Inflammatory macrophage treated with lipopolysaccharide for 4 hours (primary cell): ENCODE data around the gene INPP5D.
"Not testable (repeated sequence)": the region's sequence is repeated elsewhere in the genome, so short reads cannot be mapped to it uniquely, and the experiment has no call there.

ENCODE experiments used
- DNase-seq: peaks from one replicate; pipeline ENCODE4 v3.0.0-alpha.2; 2020

Gene INPP5D

GRCh38 chr2:233056961-233057605 lies 3.1 kb upstream of the INPP5D start:
- DNase-seq, result no peak

DNA sequence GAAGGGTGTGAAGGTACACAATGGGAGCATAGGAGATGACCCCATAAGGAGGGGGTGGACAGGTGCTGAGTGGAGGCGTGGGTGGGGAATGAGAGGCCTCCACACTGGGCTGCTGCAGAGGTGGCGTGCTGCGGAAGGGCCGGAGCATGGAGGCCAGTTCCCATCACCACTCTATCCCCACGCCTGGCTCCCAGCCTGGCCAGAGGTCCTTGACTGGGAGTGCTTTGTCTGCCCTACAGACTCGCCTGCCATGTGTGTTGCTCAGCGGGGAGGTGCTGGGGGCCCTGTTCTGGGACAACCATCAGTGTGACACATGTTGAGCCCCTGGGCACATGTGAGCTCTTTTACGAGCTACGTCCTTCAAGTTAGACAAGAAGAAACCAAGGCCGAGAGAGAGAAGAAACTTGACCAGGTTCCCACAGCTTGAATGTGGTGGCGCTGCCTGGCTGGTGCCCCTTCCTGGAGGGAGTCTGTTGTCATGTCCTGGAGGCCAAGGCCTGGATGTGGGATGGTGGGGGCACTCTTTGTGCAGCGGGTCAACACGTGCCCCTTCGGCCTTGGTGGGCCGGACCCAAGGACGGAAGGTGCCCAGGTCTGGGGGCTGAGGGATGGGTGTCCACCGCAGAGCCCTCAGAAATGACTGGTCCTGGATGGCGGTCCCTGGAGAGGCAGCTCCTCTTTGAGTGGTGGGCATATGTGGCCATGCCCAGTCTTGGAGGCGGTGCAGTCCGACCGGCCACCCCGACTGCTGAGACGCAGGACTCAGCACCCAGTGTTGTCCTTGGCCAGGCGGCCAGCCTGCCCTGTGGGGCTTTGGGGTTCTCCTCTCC lies 1.2 kb upstream of the INPP5D start:
- no peak for DNase-seq

DNA sequence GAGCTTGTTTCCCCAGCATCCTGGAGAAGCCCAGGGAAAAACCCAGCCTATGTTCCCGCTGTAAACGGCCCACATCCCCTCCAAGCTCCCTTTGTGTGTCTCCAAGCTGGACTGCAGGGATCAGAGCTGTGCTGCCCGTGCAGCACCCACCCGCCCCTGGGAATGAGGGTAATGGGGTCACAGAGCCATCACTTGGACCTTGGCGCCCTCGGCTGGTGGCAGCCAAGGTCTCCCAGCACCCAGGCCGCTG lies 670 bp upstream of the INPP5D start:
- no peak for DNase-seq

DNA sequence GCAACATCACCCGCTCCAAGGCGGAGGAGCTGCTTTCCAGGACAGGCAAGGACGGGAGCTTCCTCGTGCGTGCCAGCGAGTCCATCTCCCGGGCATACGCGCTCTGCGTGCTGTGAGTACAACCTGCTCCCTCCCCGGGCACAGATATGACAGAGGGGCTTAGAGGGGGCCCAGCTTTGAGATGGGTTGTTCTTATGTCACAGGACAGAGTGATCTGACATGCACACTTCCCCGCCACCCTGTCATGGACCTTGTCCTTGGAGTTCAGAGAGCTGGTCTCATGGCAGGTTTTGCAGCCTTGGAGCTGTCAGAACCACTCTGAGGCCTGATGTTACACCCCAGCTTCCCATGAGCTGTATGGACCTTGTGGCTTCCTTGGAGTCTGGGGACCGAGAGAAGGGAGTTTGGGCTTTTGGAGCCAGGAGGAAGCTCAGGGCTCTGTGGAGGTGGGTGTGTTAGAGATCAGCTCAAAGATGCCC lies 398 bp downstream of the INPP5D start:
- no peak for DNase-seq

DNA sequence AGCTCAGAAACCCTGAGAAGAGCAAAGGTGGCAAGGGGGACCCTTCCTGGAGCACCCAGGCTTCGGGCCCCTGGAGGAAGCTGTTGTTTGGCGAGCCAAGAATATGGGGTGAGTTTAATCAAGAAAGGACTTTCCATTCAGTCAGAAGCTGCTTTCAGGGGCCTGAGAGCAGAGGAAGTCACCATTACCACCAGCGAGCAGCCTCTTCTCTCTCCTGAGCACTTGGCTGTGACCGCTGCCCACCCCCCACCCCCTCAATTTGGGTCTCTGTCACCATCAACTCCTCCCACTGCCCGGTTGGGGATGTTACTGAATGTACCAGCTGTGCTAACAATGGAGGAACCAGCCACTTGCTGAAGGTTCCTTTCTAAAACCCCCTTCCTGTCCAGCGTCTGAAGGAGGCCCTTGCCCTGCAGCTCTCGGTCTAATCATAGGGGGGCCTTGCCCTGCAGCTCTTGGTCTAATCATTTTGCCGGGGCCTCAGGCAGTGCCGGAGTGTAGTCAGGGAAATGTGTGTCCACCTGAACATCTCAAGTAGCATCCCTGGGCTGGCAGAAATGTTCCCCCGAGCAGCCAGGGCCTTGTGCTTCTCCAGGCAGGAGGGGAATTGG lies 943 bp downstream of the INPP5D start:
- peak; percentile 63 for DNase-seq

- peak; percentile 46 for DNase-seq
These were observed 1.7 kb downstream of the INPP5D start for GRCh38 chr2:233061591-233062450.

- no peak for DNase-seq
These were observed 2.3 kb downstream of the INPP5D start for GRCh38 chr2:233062451-233062850.

GRCh38 chr2:233062946-233063268 lies 2.8 kb downstream of the INPP5D start:
- no peak for DNase-seq

DNA sequence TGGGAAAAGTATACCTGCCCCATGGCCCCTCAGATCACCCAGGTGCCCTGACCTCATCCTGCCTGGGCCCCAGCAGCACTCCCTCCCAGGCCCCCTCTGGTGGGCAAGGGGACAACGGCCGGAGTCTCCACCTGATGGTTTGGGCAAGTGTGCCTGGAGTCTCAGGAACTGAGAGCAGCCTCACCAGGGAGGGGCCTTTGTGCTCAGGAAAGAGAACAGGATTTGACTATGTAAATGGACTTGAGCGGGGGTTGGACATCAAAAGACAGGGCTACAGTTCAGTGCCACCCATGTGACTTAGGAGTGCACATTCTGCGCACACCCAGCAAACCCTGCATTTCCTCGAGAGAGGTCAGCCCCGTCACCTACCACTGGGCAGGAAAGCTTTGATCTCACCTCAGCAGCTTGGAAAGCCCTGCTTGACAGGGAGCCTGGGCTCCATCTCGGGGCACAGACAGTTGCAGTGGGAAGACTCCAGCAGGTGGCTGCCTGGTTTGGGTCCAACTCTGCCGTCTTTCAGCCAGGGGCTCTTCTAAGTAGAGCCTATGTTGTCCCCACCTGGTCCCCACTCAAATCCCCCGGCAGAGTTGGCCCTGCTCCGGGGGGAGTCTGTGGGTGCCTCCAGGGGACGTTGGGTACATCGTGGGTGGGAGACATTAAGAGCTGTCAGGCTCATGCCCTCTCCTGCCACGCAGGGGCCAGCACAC lies 3.3 kb downstream of the INPP5D start:
- DNase-seq, result no peak

GRCh38 chr2:233063976-233064411 lies 3.9 kb downstream of the INPP5D start:
- no peak for DNase-seq

DNA sequence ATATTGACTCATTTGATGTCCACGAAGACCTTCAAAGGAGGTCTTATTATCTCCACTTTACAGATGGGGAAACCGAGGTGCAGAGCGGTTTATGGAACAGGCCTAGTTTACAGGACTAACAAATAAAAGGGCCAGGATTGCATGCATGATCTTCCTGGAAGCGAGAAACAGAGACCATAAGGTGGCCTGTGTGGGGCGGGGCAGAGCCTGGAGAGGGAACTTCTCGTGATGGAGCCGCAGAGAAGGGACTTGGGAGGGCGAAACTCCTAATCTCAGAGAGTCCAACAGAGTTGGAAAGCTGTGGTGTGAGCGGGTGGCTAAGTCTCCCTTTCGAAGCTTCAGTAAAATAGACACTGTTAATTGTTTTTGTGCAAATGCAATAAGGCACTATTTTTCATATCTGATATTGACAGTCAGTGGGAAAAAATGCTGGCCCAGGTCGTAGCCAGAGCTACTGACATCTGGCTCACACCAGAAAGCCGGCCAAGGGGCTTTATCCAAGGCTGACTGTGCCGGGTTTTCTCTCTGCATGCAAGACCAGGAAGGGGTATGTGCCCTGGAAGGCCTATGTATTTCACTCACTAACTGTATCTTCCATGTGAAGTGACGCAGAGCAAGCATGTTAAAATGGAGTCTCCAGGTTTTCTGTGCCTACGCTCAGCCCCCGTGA lies 4.5 kb downstream of the INPP5D start:
- DNase-seq, result no peak

DNA sequence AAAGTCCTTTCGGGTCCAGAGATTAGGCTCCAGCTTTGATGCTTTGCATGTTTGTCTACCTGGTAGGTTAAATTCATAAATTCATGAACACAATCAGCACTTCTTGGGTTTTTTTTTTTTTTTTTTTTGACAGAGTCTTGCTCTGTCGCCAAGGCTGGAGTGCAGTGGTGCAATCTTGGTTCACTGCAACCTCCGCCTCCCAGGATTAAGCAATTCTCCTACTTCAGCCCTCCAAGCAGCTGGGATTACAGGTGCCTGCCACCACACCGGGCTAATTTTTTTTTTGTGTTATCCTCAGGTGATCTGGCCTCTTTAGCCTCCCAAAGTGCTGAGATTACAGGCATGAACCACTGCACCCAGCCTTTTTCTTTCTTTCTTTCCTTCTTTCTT lies 5.1 kb downstream of the INPP5D start:
- DNase-seq, result not testable (repeated sequence)

GRCh38 chr2:233065954-233066470 lies 5.9 kb downstream of the INPP5D start:
- no peak for DNase-seq

DNA sequence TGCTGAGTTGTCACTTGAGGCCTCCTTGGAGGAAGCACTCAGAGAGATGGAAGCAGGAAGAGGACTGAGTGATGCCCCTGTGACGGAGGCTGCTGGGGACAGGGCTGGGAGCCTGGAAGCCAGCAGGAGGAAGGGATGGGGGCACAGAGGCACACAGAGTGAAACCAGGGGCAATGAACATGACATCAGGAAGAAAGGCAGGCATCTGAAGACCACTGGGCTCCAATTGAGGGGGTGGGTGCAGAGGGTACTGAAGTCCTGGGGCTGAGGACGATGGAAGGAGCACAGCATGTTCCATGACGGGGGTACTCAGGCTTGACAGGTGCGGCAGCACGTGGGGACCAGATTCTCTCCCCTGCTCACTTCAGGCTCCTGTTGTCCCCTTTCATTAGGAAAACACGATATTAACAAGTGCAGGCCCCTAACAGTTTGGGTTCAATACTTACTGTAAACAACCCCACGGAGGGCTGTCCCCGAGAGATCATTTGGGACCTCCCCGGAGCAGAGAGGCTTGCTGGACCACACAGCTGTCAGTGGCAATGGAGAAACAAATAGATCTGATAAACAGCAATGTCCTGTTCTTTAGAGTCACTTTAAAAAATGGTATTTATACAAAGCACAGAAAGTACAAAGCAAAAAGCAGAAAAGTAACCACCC lies 8.7 kb downstream of the INPP5D start:
- no peak for DNase-seq

GRCh38 chr2:233072838-233073237 lies 12.7 kb downstream of the INPP5D start:
- DNase-seq, result no peak

- DNase-seq, result no peak
These were observed 14.0 kb downstream of the INPP5D start for GRCh38 chr2:233074106-233074505.

DNA sequence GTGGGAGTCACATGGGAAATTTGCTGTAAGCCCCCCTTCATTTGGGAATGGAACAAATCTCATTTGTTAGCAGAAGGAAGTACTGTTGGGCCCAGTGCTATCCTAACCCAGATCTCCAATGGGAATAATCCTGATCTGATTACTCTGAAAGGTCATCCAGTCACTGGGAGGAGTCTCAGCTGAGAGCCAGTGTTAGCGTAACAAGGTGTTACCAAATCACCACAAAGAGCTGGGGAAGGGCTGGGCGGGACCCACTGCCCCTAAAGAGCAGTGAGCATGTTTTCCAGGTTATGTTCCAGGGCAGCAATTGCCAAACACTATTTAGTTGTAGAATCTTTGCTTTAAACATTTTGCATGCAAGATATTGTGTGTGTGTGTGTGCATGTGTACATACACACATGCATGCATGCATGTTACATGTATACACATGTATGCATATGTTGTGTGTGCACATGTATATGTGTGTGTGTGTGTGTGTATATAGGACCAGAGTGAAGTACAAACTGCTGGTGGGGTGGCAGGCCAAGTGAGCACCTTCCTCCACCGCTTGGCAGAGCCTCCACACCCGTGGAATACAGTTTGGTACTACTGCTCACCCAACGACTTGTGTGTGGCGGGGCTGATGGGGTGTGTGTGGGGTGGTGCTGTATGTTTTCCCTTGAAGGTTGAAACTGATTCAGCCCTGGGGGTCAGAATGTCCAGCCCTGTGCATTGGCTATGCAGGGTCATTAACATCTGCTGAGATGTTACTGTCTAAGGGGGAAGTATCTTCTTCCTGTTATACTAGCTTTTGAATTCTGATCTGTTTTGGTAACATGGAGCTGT lies 15.2 kb downstream of the INPP5D start:
- peak; percentile 42 for DNase-seq

GRCh38 chr2:233075966-233076339 lies 15.8 kb downstream of the INPP5D start:
- DNase-seq, result peak; percentile 69

DNA sequence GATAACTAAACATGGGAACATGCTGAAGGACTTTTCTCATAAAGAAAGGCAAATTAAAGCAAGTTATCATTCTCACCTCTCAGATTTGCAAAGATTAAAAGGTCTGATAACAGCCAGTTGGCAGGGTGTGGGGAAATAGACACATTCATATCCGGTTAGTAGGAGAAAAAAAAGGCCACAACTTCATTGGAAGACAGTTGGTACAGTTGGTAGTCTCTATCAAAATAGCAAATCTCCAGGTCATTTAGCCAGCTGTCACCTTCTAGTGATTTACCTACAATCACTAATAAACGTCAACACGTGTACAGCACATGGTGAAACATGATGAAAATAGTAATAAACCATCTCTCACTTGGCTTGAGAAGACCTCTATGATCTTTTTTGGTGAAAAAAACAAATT lies 16.6 kb downstream of the INPP5D start:
- DNase-seq, result no peak

DNA sequence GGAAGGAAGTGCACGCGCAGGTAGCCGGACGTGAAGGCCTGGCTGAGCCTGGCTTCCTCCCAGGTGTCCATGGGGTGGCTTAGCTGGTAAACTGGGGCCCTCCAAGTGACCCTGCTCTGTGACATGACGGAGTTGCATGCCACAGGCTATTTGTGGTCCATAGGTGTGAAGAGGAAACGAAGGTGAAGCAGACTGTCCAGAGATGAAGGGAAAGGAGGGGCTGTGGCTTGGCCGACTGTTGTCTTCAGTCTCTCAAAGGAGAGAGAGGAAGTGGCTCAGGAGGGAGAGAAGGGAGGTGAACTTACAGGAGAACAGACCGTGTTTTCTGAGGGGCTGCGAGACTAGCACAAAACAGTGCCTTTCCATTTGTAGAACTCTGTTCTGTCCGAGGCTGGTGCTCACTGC lies 19.3 kb downstream of the INPP5D start:
- no peak for DNase-seq
